ENCODE data around the gene CAPZB. TPM values are rescaled to one million over a fixed set of nuclear protein-coding genes. Genes with fewer than 3 reads are reported as not detected.

Gene CAPZB
- total RNA-seq, 1 experiment from 2014 or later, result 198 TPM

- TF ChIP-seq CTCF (IDR thresholded peaks at IDR 0.05; ENCODE audit: unreplicated experiment), result no peak
- no peaks in the 10 kb centered on the region for H3K9me3 Mint-ChIP-seq (ENCODE audit: low read depth, unreplicated experiment)
- H3K27ac Mint-ChIP-seq (ENCODE audit: unreplicated experiment), result no peak overlapping the region
- CTCF ChIA-PET, result no interaction called here
- intact Hi-C loops (cut with micrococcal nuclease; ENCODE audit: unreplicated experiment), result loop anchor here (10.0 kb wide), 1 partner anchor 192 kb away; no protein-coding TSS in a partner anchor
- H3K4me1 Mint-ChIP-seq (ENCODE audit: low read depth, unreplicated experiment), result peaks cover 6% of the 10 kb centered on the region
- peaks cover 12% of the 10 kb centered on the region for H3K36me3 Mint-ChIP-seq (ENCODE audit: insufficient read depth, unreplicated experiment)
- no peak for DNase-seq
- no TSS peak for BruUV-seq (replicated peaks)
- H3K27me3 Mint-ChIP-seq (ENCODE audit: unreplicated experiment), result no peaks in the 10 kb centered on the region
- H3K4me3 Mint-ChIP-seq (ENCODE audit: low read depth, unreplicated experiment), result no peak overlapping the region
These were observed 92.3 kb downstream of the CAPZB start for GRCh38 chr1:19393046-19393445.

DNA sequence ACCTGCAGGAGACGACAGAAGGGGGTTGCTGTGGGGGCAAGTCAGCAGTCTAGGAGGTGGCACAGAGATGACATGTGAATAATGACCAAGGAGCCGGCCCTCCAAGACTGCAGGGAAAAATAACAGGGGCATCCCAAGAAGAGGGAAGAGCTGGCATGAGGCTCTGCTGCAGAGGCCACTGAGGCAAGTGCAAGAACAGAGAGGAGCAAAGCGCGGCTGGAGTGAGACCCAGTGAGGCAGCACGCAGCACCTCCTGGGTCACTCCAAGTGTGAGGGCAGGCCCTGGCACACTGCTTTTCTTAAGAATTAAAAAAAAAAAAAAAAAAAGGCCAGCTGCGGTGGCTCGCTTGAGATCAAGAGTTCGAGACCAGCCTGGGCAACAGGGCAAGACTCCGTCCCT lies 93.1 kb downstream of the CAPZB start:
- intact Hi-C loops (cut with micrococcal nuclease; ENCODE audit: unreplicated experiment), result loop anchor here (10.0 kb wide), 1 partner anchor 193 kb away; no protein-coding TSS in a partner anchor
- Mint-ChIP-seq H3K4me1 (ENCODE audit: low read depth, unreplicated experiment) (peaks cover 7% of the 10 kb centered on the region), H3K36me3 (ENCODE audit: insufficient read depth, unreplicated experiment) (peaks cover 16% of the 10 kb centered on the region), H3K27ac (ENCODE audit: unreplicated experiment) (no peak overlapping the region), H3K9me3 (ENCODE audit: low read depth, unreplicated experiment) (no peaks in the 10 kb centered on the region), H3K4me3 (ENCODE audit: low read depth, unreplicated experiment) (no peak overlapping the region), H3K27me3 (ENCODE audit: unreplicated experiment) (no peaks in the 10 kb centered on the region)
- no peak for DNase-seq
- CTCF ChIA-PET, result no interaction called here
- no TSS peak for BruUV-seq (replicated peaks)
- no peak for TF ChIP-seq CTCF (IDR thresholded peaks at IDR 0.05; ENCODE audit: unreplicated experiment)

DNA sequence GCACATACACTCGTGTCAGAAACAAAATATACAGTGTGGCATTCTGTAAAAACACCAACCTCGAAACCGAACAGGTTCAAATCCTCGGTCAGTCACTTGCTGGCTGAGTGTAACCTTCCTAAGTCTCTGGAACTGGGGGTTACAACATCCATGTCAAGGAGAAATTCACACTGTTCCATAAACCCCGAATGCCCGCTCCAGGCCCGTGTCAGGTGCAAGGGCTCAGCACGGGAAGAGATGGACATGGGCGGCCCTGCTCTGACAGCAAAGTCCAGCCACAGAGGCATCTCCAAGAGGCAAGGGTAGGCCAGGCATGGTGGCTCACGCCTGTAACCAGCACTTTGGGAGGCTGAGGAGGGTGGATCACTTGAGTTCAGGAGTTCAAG lies 93.8 kb downstream of the CAPZB start:
- no peak for TF ChIP-seq CTCF (IDR thresholded peaks at IDR 0.05; ENCODE audit: unreplicated experiment)
- intact Hi-C loops (cut with micrococcal nuclease; ENCODE audit: unreplicated experiment), result loop anchor here (10.0 kb wide), 1 partner anchor 193 kb away; no protein-coding TSS in a partner anchor
- BruUV-seq (replicated peaks), result no TSS peak
- Mint-ChIP-seq H3K27me3 (ENCODE audit: unreplicated experiment) (no peaks in the 10 kb centered on the region), H3K4me3 (ENCODE audit: low read depth, unreplicated experiment) (no peak overlapping the region), H3K27ac (ENCODE audit: unreplicated experiment) (no peak overlapping the region), H3K4me1 (ENCODE audit: low read depth, unreplicated experiment) (peaks cover 13% of the 10 kb centered on the region), H3K9me3 (ENCODE audit: low read depth, unreplicated experiment) (no peaks in the 10 kb centered on the region), H3K36me3 (ENCODE audit: insufficient read depth, unreplicated experiment) (peaks cover 16% of the 10 kb centered on the region)
- CTCF ChIA-PET, result no interaction called here
- no peak for DNase-seq

DNA sequence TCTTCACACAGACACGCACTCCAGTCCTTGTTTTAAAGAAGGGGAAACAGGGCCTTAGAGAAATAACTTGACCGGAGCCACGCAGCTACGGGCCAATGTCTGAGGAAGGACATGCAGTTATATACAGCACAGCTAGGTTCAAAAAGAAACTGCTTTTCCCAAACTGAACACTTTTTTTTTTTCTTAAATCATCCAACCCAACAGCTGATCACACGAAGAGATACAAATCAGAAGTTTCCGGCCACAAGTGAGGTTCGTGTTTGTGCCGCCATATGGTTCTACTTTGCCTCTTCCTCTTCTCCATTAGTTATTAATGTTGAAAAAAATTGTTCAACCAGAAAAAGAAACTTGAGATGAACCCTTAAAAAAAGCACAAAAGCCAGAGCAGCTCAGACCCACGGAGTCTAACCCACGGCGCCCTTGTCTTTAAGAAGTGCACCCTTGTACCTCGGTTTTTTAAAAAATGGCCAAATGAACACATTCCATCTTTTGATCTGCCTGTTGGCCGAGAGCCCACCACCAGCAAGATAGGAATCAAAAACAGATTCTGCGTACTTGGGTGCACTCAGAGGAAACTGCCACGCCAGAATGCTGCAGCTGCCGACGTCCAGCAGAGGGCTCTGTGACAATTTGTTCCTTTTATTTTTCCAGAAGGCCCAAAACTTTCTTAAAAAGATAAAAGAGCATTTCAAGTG lies 94.3 kb downstream of the CAPZB start:
- DNase-seq, result peak; percentile 11
- Mint-ChIP-seq H3K27me3 (ENCODE audit: unreplicated experiment) (no peaks in the 10 kb centered on the region), H3K36me3 (ENCODE audit: insufficient read depth, unreplicated experiment) (peaks cover 16% of the 10 kb centered on the region), H3K27ac (ENCODE audit: unreplicated experiment) (no peak overlapping the region), H3K9me3 (ENCODE audit: low read depth, unreplicated experiment) (no peaks in the 10 kb centered on the region), H3K4me1 (ENCODE audit: low read depth, unreplicated experiment) (peaks cover 18% of the 10 kb centered on the region), H3K4me3 (ENCODE audit: low read depth, unreplicated experiment) (no peak overlapping the region)
- peak; percentile 60 for TF ChIP-seq CTCF (IDR thresholded peaks at IDR 0.05; ENCODE audit: unreplicated experiment)
- CTCF ChIA-PET, result no interaction called here
- BruUV-seq (replicated peaks), result no TSS peak
- intact Hi-C loops (cut with micrococcal nuclease; ENCODE audit: unreplicated experiment), result loop anchor here (10.0 kb wide), 1 partner anchor 194 kb away; no protein-coding TSS in a partner anchor
